ENCODE results near the gene CDC25B.
"Not testable (repeated sequence)": the region's sequence is repeated elsewhere in the genome, so short reads cannot be mapped to it uniquely, and the experiment has no call there.

The CDC25B gene

DNA sequence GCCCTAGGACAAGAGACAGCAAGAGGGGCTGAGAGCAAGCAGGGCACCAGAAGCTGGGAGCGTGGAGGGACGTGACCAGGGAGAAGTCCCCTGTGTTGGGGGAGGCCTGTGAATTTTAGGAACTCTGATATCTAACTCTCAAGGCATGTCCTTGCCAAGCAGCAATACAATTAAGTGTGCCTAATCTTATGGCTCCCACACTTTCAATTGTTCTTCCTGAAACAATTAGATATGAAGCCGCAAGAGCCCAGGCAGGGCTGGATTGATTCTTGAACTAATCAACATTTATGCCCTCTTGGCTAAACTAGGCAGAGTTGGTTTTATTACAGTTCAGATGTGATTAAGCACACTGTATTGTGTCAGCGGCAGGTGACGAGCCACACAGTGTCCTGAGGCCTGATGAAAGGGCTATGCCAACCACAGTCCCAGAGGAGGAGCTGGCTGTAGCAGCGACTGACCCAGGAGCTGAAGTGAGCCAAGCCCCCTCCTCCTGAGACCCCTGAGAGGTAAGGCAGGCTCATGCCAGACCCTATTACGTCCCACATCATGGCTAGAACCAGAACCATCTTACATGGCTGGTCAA is 46.3 kb downstream of the CDC25B start:
- no peak for DNase-seq

GRCh38 chr20:3843490-3843889 is 47.4 kb downstream of the CDC25B start:
- DNase-seq = no peak

DNA sequence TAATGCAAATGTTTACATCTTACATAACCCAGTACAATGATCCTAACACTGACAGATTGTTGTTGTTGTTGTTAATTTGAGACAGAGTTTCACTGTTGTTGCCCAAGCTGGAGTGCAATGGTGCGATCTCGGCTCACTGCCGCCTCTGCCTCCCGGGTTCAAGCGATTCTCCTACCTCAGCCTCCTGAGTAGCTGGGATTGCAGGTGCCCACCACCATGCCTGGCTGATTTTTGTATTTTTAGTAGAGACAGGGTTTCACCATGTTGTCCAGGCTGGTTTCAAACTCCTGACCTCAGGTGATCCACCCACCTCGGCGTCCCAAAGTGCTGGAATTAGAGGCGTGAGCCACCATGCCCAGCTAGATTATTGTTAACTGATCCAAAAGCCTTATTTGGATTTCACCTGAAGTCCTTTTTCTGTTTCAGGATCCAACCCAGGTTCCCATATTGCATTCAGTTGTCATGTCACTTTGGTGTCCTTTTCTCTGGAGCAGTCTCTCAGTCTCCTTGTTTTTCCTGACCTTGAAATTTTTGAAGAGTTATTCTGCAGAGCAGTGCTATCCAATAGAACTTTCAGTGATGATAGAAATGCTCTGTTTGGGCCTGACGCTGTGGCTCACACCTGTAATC is 48.0 kb downstream of the CDC25B start:
- DNase-seq = not testable (repeated sequence)

DNA sequence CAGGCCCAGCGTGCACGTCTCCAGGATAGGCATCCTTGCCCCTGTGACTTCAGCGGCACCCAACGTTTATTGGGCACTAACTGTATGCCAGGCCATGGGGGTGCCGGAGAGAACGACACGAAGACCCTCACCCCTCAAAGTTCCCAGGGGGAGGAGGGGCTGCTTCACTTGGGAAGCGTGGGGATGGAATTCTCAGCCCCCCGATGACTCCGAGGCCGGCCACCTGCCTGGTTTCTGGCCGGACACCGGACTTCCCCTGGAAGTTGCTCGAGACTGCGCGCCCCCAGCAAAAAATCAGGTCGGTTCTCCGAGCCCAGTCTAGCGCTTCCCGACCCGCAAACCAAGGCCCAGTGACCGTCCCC is 50.2 kb downstream of the CDC25B start:
- DNase-seq = no peak

- DNase-seq = peak; percentile 82
Measured at GRCh38 chr20:3846740-3847428, 50.8 kb downstream of the CDC25B start, which contains the start of gene MAVS. TSS of gene MAVS (plus strand) at chr20:3846834. CDS start at chr20:3854625, 7,791 bp downstream.

GRCh38 chr20:3847429-3847940 is 51.4 kb downstream of the CDC25B start:
- no peak for DNase-seq

GRCh38 chr20:3848565-3848964 is 52.5 kb downstream of the CDC25B start:
- DNase-seq = no peak

DNA sequence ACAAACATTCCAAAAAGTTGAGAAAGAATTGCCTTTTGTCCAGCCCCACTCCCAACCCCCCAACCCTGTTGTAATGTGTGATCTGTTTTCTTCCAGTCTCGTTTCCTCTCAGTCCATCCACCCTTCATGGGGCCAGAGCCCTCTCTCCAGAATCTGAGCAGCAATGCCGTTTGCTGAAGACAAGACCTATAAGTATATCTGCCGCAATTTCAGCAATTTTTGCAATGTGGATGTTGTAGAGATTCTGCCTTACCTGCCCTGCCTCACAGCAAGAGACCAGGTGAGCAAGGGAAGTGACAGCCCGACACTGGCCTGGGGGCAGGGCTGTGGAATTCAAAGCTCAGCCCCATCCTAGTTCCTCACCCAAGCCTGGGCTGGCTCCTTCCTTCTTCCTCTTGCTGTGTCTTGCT is 58.4 kb downstream of the CDC25B start:
- no peak for DNase-seq
